Spleen (tissue), 11 donors: ENCODE data around the gene LRRC75A. TPM values are rescaled to one million over a fixed set of nuclear protein-coding genes. Genes with fewer than 3 reads are reported as not detected.
A peak's percentile ranks its signal among the peaks of the same experiment; 100 is the strongest.

ENCODE experiments used
- DNase-seq: peaks from one replicate; pipeline ENCODE4 v3.0.0-alpha.2; 2020
- H3K27ac ChIP-seq, 8 donors: fragments of 200-600 bp; sonication (generic) in 7 of 8; 1 replicate in 4 of 8; 2 replicates in 4 of 8; pipeline versions ENCODE4 v1.5.0 to v1.8.0; 2016 to 2021; ENCODE audit warnings: inconsistent platforms in 4 of 8, mild to moderate bottlenecking in 4 of 8, moderate library complexity in 1 of 8
- H3K27me3 ChIP-seq, 7 donors: fragments of 200-600 bp; sonication (generic) in 6 of 7; replicated peaks in 1 of 7; 1 replicate in 4 of 7; 2 replicates in 3 of 7; pipeline versions ENCODE4 v1.5.0 to v1.8.0; 2016 to 2021; ENCODE audit warnings: inconsistent platforms in 3 of 7, mild to moderate bottlenecking in 1 of 7
- H3K36me3 ChIP-seq, 6 donors: fragments of 200-600 bp; sonication (generic) in 5 of 6; 1 replicate in 4 of 6; 2 replicates in 2 of 6; pipeline versions ENCODE4 v1.5.0 to v1.8.0; 2016 to 2021; ENCODE audit warnings: inconsistent platforms in 2 of 6
- H3K4me1 ChIP-seq, 6 donors: fragments of 200-600 bp; sonication (generic) in 5 of 6; 1 replicate in 3 of 6; 2 replicates in 3 of 6; pipeline versions ENCODE4 v1.5.0 to v1.8.0; 2016 to 2021; ENCODE audit warnings: inconsistent platforms in 3 of 6
- H3K4me3 ChIP-seq, 8 donors: fragments of 200-600 bp; sonication (generic) in 7 of 8; 1 replicate in 4 of 8; 2 replicates in 4 of 8; pipeline versions ENCODE4 v1.5.0 to v1.8.0; 2016 to 2021; ENCODE audit warnings: inconsistent platforms in 4 of 8, mild to moderate bottlenecking in 4 of 8, moderate library complexity in 2 of 8
- H3K9me3 ChIP-seq, 8 donors: fragments of 200-600 bp; sonication (generic) in 7 of 8; 1 replicate in 4 of 8; 2 replicates in 4 of 8; pipeline versions ENCODE4 v1.5.0 to v1.8.0; 2016 to 2021; ENCODE audit warnings: inconsistent platforms in 4 of 8
- POLR2A ChIP-seq, 3 donors: fragments of 450-650 bp; IDR thresholded peaks; one replicate each; pipeline ENCODE4 v1.5.1; 2017; ENCODE audit warnings: antibody characterized with exemption in 3 of 3, mild to moderate bottlenecking in 1 of 3
- POLR2AphosphoS5 ChIP-seq, 3 donors: sonication (generic); formaldehyde crosslinking; IDR thresholded peaks; one replicate each; pipeline ENCODE4 v1.5.1; 2017; ENCODE audit warnings: antibody characterized with exemption in 3 of 3
- WGBS, 5 donors: extraction: QIAGEN DNeasy Blood & Tissue Kit in 3 of 5; methylation state at CpG; one replicate each; pipeline versions ENCODE4 v1.1.5 to v1.1.7; 2013 to 2018; 5-methylcytosine and 5-hydroxymethylcytosine counted together
- intact Hi-C: fragments of 100-400 bp; cut with DNase I; formaldehyde crosslinking; loops from one replicate; pipeline ENCODE4 v1.15.0; 2023; ENCODE audit warnings: low total_unique reads
- polyA plus RNA-seq, 3 donors: library from polyadenylated mRNA; stranded (reverse); fragments of 200-250 nt; gene quantifications; one replicate each; pipeline ENCODE4 v1.2.1, GENCODE V29; 2013
- total RNA-seq, 7 donors: library from RNA; depleted of rRNA in 3 of 7; stranded (reverse); fragments of >200 nt in 3 of 7; fragmentation: NEBNext Ultra II Directional in 4 of 7; extraction: Animal tissue kit (Norgen Biotek cat#: 25700) in 4 of 7; gene quantifications; one replicate each; pipeline versions ENCODE4 v1.1.0 to v1.2.1, GENCODE V29; 2016 to 2021
- TF ChIP-seq, protein P1 (sequence below), 11 experiments: fragments of 200-600 bp in 7 of 11; fragments of 450-650 bp in 4 of 11; sonication (generic) in 4 of 11; IDR thresholded peaks in 8 of 11; conservative IDR thresholded peaks in 3 of 11; 1 replicate in 7 of 11; 2 replicates in 4 of 11; pipeline versions ENCODE4 v1.4.0 to v1.8.0; 2016 to 2021; ENCODE audit warnings: antibody characterized with exemption in 11 of 11, inconsistent platforms in 4 of 11, mild to moderate bottlenecking in 1 of 11
- donor health status: healthy with polysubstance abuse.
- donor health status: DM: no; HTN: no; CAD: no; lungs with moderate emphysema.
- donor health status: DM: no; HTN: no; CAD: no.
- donor health status: Bipolar disorder and iron deficiency.
- donor health status: healthy.
- donor health status: DM: no; HTN: no; CAD: no.
- donor health status: DM: yes; HTN: yes; CAD: no.

The LRRC75A gene
- total and polyA plus RNA-seq, 10 donors: 4.2 to 26.4 (median 19.3) TPM

DNA sequence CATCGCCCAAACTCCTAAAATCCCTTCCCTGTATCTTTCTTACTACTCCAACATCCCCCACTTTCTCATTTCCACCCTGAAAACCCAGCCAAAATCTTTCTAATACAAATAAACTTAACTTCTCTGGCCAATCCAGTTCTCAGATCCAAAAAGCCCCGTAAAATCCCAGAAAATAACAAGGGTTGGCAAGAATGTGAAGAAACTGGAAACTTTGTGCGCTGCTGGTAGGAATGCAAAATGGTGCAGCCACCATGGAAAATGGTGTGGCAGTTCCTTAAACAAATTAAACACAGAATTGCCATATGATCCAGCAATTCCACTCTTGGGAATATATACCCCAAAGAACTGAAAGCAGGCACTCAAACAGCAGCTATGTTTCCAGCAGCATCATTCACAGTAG, 24.1 kb downstream of the LRRC75A start:
- no peak for DNase-seq
- intact Hi-C loops: no loop called here
- Histone ChIP-seq H3K4me1 (peaks cover 11 to 91% (median 58%) of the 10 kb centered on the region in 6 donors), H3K9me3 (no peaks in the 10 kb centered on the region), H3K27ac (peak overlapping the region in 5 of 8 donors; percentile 23 to 81 (median 68)), H3K36me3 (peaks cover 0 to 5% (median 0%) of the 10 kb centered on the region in 6 donors), H3K27me3 (no peaks in the 10 kb centered on the region), H3K4me3 (no peak overlapping the region)
- TF ChIP-seq POLR2A (IDR thresholded peaks at IDR 0.05) (no peak), POLR2AphosphoS5 (IDR thresholded peaks at IDR 0.05) (no peak)
- TF ChIP-seq, protein P1, sequence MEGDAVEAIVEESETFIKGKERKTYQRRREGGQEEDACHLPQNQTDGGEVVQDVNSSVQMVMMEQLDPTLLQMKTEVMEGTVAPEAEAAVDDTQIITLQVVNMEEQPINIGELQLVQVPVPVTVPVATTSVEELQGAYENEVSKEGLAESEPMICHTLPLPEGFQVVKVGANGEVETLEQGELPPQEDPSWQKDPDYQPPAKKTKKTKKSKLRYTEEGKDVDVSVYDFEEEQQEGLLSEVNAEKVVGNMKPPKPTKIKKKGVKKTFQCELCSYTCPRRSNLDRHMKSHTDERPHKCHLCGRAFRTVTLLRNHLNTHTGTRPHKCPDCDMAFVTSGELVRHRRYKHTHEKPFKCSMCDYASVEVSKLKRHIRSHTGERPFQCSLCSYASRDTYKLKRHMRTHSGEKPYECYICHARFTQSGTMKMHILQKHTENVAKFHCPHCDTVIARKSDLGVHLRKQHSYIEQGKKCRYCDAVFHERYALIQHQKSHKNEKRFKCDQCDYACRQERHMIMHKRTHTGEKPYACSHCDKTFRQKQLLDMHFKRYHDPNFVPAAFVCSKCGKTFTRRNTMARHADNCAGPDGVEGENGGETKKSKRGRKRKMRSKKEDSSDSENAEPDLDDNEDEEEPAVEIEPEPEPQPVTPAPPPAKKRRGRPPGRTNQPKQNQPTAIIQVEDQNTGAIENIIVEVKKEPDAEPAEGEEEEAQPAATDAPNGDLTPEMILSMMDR (IDR thresholded peaks at IDR 0.05 in 8 of 11, conservative IDR thresholded peaks at IDR 0.05 in 3 of 11): no peak
- WGBS, 5 donors: 81 to 100% (median 97%) methylated on average over 3 of the region's 3 CpGs

DNA sequence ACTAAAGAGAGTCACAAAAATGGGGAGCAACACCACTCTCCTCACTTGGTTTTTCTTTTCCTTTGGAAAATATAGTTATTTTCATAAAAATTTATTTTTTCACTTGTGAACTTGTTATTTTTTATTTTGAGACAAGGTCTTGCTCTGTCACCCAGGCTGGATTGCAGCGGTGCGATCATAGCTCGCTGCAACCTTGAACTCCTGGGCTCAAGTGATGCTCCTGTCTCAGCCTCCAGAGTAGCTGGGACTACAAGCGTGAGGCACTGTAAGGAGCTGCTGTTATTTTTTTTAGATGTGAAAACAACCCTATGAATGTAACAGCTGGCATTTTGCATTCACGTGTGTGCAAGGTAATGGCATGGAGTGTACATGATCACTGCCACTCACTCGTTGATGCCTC, 24.9 kb downstream of the LRRC75A start:
- Histone ChIP-seq H3K36me3 (peaks cover 0 to 10% (median 0%) of the 10 kb centered on the region in 6 donors), H3K4me1 (peaks cover 11 to 91% (median 61%) of the 10 kb centered on the region in 6 donors), H3K27ac (peak overlapping the region in 5 of 8 donors; percentile 68 to 81 (median 80)), H3K4me3 (no peak overlapping the region), H3K27me3 (no peaks in the 10 kb centered on the region), H3K9me3 (no peaks in the 10 kb centered on the region)
- no peak for TF ChIP-seq POLR2A (IDR thresholded peaks at IDR 0.05)
- TF ChIP-seq, protein P1 (IDR thresholded peaks at IDR 0.05 in 8 of 11, conservative IDR thresholded peaks at IDR 0.05 in 3 of 11): no peak
- intact Hi-C loops: no loop called here
- DNase-seq: no peak
- WGBS, 5 donors: 73 to 92% (median 83%) methylated on average over 6 of the region's 6 CpGs

DNA sequence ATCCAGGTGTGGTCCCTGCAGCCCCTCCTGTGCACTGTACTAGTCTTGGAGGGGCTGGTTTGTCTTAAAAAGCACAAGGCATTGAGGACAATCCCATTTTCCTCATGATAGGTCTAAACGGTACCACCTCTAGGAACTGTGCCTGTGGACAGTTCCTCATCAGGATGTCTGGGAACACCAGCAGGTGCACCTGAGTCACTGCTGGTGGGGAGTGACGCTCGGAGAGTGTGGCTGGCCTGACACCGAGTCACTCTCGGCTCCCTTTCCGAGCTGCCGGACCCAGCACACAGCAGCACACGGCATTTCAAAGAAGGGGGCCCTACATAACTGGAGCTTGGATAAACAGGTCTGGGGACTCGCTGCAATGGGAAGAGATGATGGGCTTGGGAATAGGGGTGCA, 25.6 kb downstream of the LRRC75A start:
- Histone ChIP-seq H3K36me3 (peaks cover 0 to 16% (median 3%) of the 10 kb centered on the region in 6 donors), H3K4me3 (no peak overlapping the region), H3K9me3 (no peaks in the 10 kb centered on the region), H3K4me1 (peaks cover 11 to 91% (median 61%) of the 10 kb centered on the region in 6 donors), H3K27ac (peak overlapping the region in 6 of 8 donors; percentile 65 to 81 (median 79)), H3K27me3 (no peaks in the 10 kb centered on the region)
- 67 to 88% (median 76%) methylated on average over 9 of the region's 9 CpGs for WGBS, 5 donors
- DNase-seq: no peak
- TF ChIP-seq POLR2A (IDR thresholded peaks at IDR 0.05) (no peak), POLR2AphosphoS5 (IDR thresholded peaks at IDR 0.05) (no peak)
- TF ChIP-seq, protein P1 (IDR thresholded peaks at IDR 0.05 in 8 of 11, conservative IDR thresholded peaks at IDR 0.05 in 3 of 11): no peak
- intact Hi-C loops: no loop called here

DNA sequence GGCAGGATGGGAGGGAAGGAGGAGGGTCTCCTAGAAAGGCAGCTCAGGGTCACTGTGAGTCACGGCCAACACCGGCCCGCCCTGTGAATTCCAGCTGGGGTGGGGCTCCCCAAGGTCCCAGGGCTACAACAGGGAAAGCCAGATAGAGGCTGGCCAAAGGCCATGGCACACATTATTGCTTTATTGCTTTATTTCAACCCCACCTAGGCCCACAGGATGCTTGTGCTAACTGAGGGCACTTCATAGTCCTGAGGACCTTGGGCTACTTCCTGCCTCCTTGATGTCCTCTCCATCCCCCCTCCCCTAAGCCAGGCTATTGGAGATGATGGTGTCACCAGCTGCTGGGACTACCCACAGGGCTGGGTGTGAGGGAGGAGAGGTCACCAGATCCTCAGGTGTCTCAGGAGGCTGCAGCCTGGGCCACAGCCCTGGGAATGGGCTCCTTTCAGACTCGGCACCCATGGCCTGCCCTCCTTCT, 26.1 kb downstream of the LRRC75A start:
- TF ChIP-seq, protein P1 (IDR thresholded peaks at IDR 0.05 in 8 of 11, conservative IDR thresholded peaks at IDR 0.05 in 3 of 11): no peak
- TF ChIP-seq POLR2AphosphoS5 (IDR thresholded peaks at IDR 0.05) (peak; percentile 18 to 76 (median 73)), POLR2A (IDR thresholded peaks at IDR 0.05) (no peak)

More for the DNA sequence above, 26.1 kb downstream of the LRRC75A start:
- no peak for DNase-seq
- no peaks in the 10 kb centered on the region for H3K9me3 ChIP-seq
- H3K4me1 ChIP-seq: peaks cover 11 to 90% (median 64%) of the 10 kb centered on the region in 6 donors
- peak overlapping the region in 7 of 8 donors; percentile 58 to 81 (median 78) for H3K27ac ChIP-seq
- 68 to 92% (median 83%) methylated on average over 4 of the region's 4 CpGs for WGBS, 5 donors
- intact Hi-C loops: no loop called here
- H3K4me3 ChIP-seq: no peak overlapping the region
- H3K27me3 ChIP-seq: no peaks in the 10 kb centered on the region
- peaks cover 0 to 21% (median 4%) of the 10 kb centered on the region in 6 donors for H3K36me3 ChIP-seq
